PC-3 (cell line): ENCODE data around the gene CCS. TPM values are rescaled to one million over a fixed set of nuclear protein-coding genes. Genes with fewer than 3 reads are reported as not detected.

ENCODE experiments used
- ATAC-seq: fragments of 200-7000 bp; cut with Tn5 transposase; 2 replicates; pipeline ENCODE4 v1.9.1; 2020; ENCODE audit warnings: mild to moderate bottlenecking, moderate library complexity
- BruUV-seq: library from RNA; stranded (reverse); fragments of 400-500 nt; replicated peaks from 2 replicates; lab custom pipeline; 2021; lab: Mats Ljungman, UMichigan
- CTCF ChIA-PET: fragments of 300-600 bp; sonication (Branson Sonifier 250); formaldehyde crosslinking; loops from one replicate; lab custom pipeline; 2022; ENCODE audit warnings: antibody characterized with exemption; lab: Charles Lee
- POLR2A ChIA-PET: fragments of 300-600 bp; sonication (Branson Sonifier 250); formaldehyde crosslinking; loops from one replicate; lab custom pipeline; 2022; ENCODE audit warnings: antibody characterized with exemption; ENCODE audit not compliant: unreplicated experiment; lab: Charles Lee
- DNase-seq: peaks from one replicate; pipeline ENCODE4 v3.0.0-alpha.2; 2015
- H2AFZ ChIP-seq: fragments of 300-600 bp; sonication (generic); 2 replicates; pipeline ENCODE4 v1.6.0; 2016; ENCODE audit warnings: antibody characterized with exemption, low read length
- H3F3A ChIP-seq: fragments of 300-600 bp; sonication (generic); one replicate; pipeline ENCODE4 v1.6.0; 2017; ENCODE audit warnings: antibody characterized with exemption, low read length, control low read depth, mild to moderate bottlenecking; ENCODE audit not compliant: unreplicated experiment
- H3K27ac ChIP-seq: fragments of 300-600 bp; sonication (generic); 2 replicates; pipeline ENCODE4 v1.5.1; 2016; ENCODE audit warnings: mild to moderate bottlenecking, low read length
- H3K27me3 ChIP-seq: fragments of 300-600 bp; sonication (generic); 2 replicates; pipeline ENCODE4 v1.6.1; 2016; ENCODE audit warnings: low read length, mixed read lengths
- H3K36me3 ChIP-seq: fragments of 300-600 bp; sonication (generic); 2 replicates; pipeline ENCODE4 v1.6.1; 2016; ENCODE audit warnings: low read depth, mixed run types, low read length, mixed read lengths
- H3K4me1 ChIP-seq: fragments of 300-600 bp; sonication (generic); 2 replicates; pipeline ENCODE4 v1.5.1; 2016; ENCODE audit warnings: low read length; ENCODE audit not compliant: insufficient read depth
- H3K4me2 ChIP-seq: fragments of 300-600 bp; sonication (generic); 2 replicates; pipeline ENCODE4 v1.6.0; 2016; ENCODE audit warnings: low read length
- H3K4me3 ChIP-seq: fragments of 300-600 bp; sonication (generic); 2 replicates; pipeline ENCODE4 v1.5.1; 2016; ENCODE audit warnings: mild to moderate bottlenecking, low read length, mixed read lengths
- H3K79me2 ChIP-seq: fragments of 300-600 bp; sonication (generic); 2 replicates; pipeline ENCODE4 v1.6.1; 2017; ENCODE audit warnings: low read length, mixed read lengths
- H3K9ac ChIP-seq: fragments of 300-600 bp; sonication (generic); 2 replicates; pipeline ENCODE4 v1.6.0; 2016; ENCODE audit warnings: mild to moderate bottlenecking, low read length
- H3K9me2 ChIP-seq: fragments of 300-600 bp; sonication (generic); replicated peaks from 2 replicates; pipeline ENCODE4 v1.6.1; 2016; ENCODE audit warnings: mixed run types, low read length, mixed read lengths
- H3K9me3 ChIP-seq: fragments of 300-600 bp; sonication (generic); 2 replicates; pipeline ENCODE4 v1.6.1; 2016; ENCODE audit warnings: low read length, mixed read lengths
- H4K20me1 ChIP-seq: fragments of 300-600 bp; sonication (generic); 2 replicates; pipeline ENCODE4 v1.6.1; 2016; ENCODE audit warnings: low read length, mixed read lengths
- CTCF ChIP-seq: fragments of 300-600 bp; sonication (generic); conservative IDR thresholded peaks from 2 replicates; pipeline ENCODE4 v1.5.1; 2017; ENCODE audit warnings: antibody characterized with exemption, low read depth, mild to moderate bottlenecking, low read length
- EZH2 ChIP-seq: fragments of 300-600 bp; sonication (generic); IDR thresholded peaks from one replicate; pipeline ENCODE4 v1.6.1; 2017; ENCODE audit warnings: antibody characterized with exemption, mild to moderate bottlenecking, low read length; ENCODE audit not compliant: unreplicated experiment
- EZH2phosphoT487 ChIP-seq: fragments of 300-600 bp; sonication (generic); IDR thresholded peaks from 2 replicates; pipeline ENCODE4 v1.6.1; 2018; ENCODE audit warnings: mild to moderate bottlenecking, antibody characterized with exemption, low read length, borderline replicate concordance
- intact Hi-C: fragments of 100-400 bp; cut with micrococcal nuclease; formaldehyde crosslinking; loops from 2 replicates; pipeline ENCODE4 v1.9.0; 2023
- total RNA-seq: library from RNA; depleted of rRNA; stranded (reverse); fragments of >200 nt; gene quantifications from 2 replicates; pipeline ENCODE4 v1.2.3, GENCODE V29; 2014

Gene CCS
- total RNA-seq, 1 experiment from 2014 or later: 43.8 TPM

- TF ChIP-seq EZH2phosphoT487 (no peak), CTCF (no peak), EZH2 (no peak)
- POLR2A ChIA-PET: no interaction called here
Measured at GRCh38 chr11:66562275-66562674, 30.7 kb upstream of the CCS start.

GRCh38 chr11:66562907-66563583 is 29.9 kb upstream of the CCS start:
- no peaks in the 10 kb centered on the region for H3K79me2 ChIP-seq

More at GRCh38 chr11:66562275-66562674, 30.7 kb upstream of the CCS start:
- Histone ChIP-seq H3K9ac (no peak overlapping the region), H4K20me1 (no peaks in the 10 kb centered on the region), H3K36me3 (no peaks in the 10 kb centered on the region), H3K4me3 (no peak overlapping the region), H3K4me1 (no peaks in the 10 kb centered on the region), H3K79me2 (no peaks in the 10 kb centered on the region), H3K4me2 (no peak overlapping the region), H3K9me2 (no peaks in the 10 kb centered on the region), H2AFZ (no peak overlapping the region), H3F3A (no peaks in the 10 kb centered on the region), H3K27me3 (no peaks in the 10 kb centered on the region), H3K9me3 (no peaks in the 10 kb centered on the region), H3K27ac (no peak overlapping the region)
- DNase-seq (no peak), ATAC-seq (no peak)
- intact Hi-C loops: no loop called here
- no TSS peak for BruUV-seq
- CTCF ChIA-PET: interaction anchor here (0.5 kb wide), 1 partner anchor 31 kb away, joined by 6 read pairs; the partner anchor contains the start of genes CCDC87 and CCS

More at GRCh38 chr11:66562907-66563583, 29.9 kb upstream of the CCS start:
- H3K27me3 ChIP-seq: no peaks in the 10 kb centered on the region
- no TSS peak for BruUV-seq
- H3K9me2 ChIP-seq: no peaks in the 10 kb centered on the region
- no peaks in the 10 kb centered on the region for H3F3A ChIP-seq
- DNase-seq: no peak
- no peak overlapping the region for H3K4me3 ChIP-seq
- TF ChIP-seq EZH2phosphoT487 (no peak), CTCF (no peak), EZH2 (no peak)
- H3K4me1 ChIP-seq: no peaks in the 10 kb centered on the region
- no peak overlapping the region for H3K4me2 ChIP-seq
- ChIA-PET CTCF (no interaction called here), POLR2A (no interaction called here)
- no peaks in the 10 kb centered on the region for H3K36me3 ChIP-seq
- intact Hi-C loops: no loop called here
- H2AFZ ChIP-seq: no peak overlapping the region
- H3K9ac ChIP-seq: no peak overlapping the region
- no peak overlapping the region for H3K27ac ChIP-seq
- no peaks in the 10 kb centered on the region for H3K9me3 ChIP-seq
- no peaks in the 10 kb centered on the region for H4K20me1 ChIP-seq
- ATAC-seq: no peak
